ENCODE measurements around the gene SGMS2.

- TF ChIP-seq POLR2A (IDR thresholded peaks at IDR 0.05; ENCODE audit: low read depth, low read length), result no peak
- no peak for TF ChIP-seq POLR2AphosphoS5 (IDR thresholded peaks at IDR 0.05; ENCODE audit: low read depth, low read length)
- no peak for TF ChIP-seq TAF1 (IDR thresholded peaks at IDR 0.05; ENCODE audit: low read depth, low read length)
- no peak for TF ChIP-seq SPI1 (IDR thresholded peaks at IDR 0.05; ENCODE audit: low read depth, low read length)
- no peak for TF ChIP-seq POU2F2 (IDR thresholded peaks at IDR 0.05; ENCODE audit: low read depth, low read length)
- no peak for TF ChIP-seq PAX5 (IDR thresholded peaks at IDR 0.05; ENCODE audit: insufficient read depth, low read length, severe bottlenecking)
These were observed 9.6 kb upstream of the SGMS2 start for GRCh38 chr4:107815158-107815557.
